WTC11 (cell line): ENCODE measurements around the gene ETV6. TPM values are rescaled to one million over a fixed set of nuclear protein-coding genes. Genes with fewer than 3 reads are reported as not detected.

Source experiments
- ATAC-seq: fragments of 200-7000 bp; cut with Tn5 transposase; 2 replicates; pipeline ENCODE4 v1.10.0; 2021; ENCODE audit warnings: mild to moderate bottlenecking, moderate library complexity
- CTCF ChIA-PET: fragments of 300-600 bp; sonication (Branson Sonifier 250); formaldehyde crosslinking; loops from one replicate; lab custom pipeline; 2021; ENCODE audit warnings: antibody characterized with exemption; lab: Charles Lee
- POLR2A ChIA-PET: fragments of 350-600 bp; sonication (Branson Sonifier 250); formaldehyde crosslinking; loops from one replicate; lab custom pipeline; 2021; ENCODE audit warnings: antibody characterized with exemption; lab: Charles Lee
- DNase-seq: peaks from one replicate; pipeline ENCODE4 v3.0.0; 2021; ENCODE audit warnings: low spot score
- H3K27ac Mint-ChIP-seq: 2 replicates; pipeline ENCODE4 v1.8.0; 2021; ENCODE audit warnings: mixed read lengths
- H3K27me3 Mint-ChIP-seq: 2 replicates; pipeline ENCODE4 v1.8.0; 2021; ENCODE audit warnings: low read depth, mild to moderate bottlenecking, moderate library complexity, mixed read lengths
- H3K36me3 Mint-ChIP-seq: 2 replicates; pipeline ENCODE4 v1.8.0; 2021; ENCODE audit warnings: mixed read lengths
- H3K4me1 Mint-ChIP-seq: 2 replicates; pipeline ENCODE4 v1.8.0; 2022; ENCODE audit warnings: mixed read lengths
- H3K4me3 Mint-ChIP-seq: 2 replicates; pipeline ENCODE4 v1.8.0; 2021; ENCODE audit warnings: mild to moderate bottlenecking, moderate library complexity, mixed read lengths
- H3K9me3 Mint-ChIP-seq: 2 replicates; pipeline ENCODE4 v1.8.0; 2021; ENCODE audit warnings: mixed read lengths
- ATF6 ChIP-seq: sonication (generic); formaldehyde crosslinking; IDR thresholded peaks from 2 replicates; pipeline ENCODE4 v1.8.1; 2023; ENCODE audit warnings: mild to moderate bottlenecking, missing genetic modification reagents
- CBFB ChIP-seq: sonication (generic); formaldehyde crosslinking; IDR thresholded peaks from 2 replicates; pipeline ENCODE4 v1.8.1; 2022; ENCODE audit warnings: mild to moderate bottlenecking, low read depth, missing genetic modification reagents
- EMX1 ChIP-seq: fragments of 250-450 bp; sonication (Bioruptor Pico); IDR thresholded peaks from 2 replicates; pipeline ENCODE4 v1.8.0; 2021; ENCODE audit warnings: mild to moderate bottlenecking
- GABPB1 ChIP-seq: sonication (generic); formaldehyde crosslinking; IDR thresholded peaks from 2 replicates; pipeline ENCODE4 v1.8.1; 2023; ENCODE audit warnings: mild to moderate bottlenecking, missing genetic modification reagents
- IRF1 ChIP-seq: sonication (generic); formaldehyde crosslinking; IDR thresholded peaks from 2 replicates; pipeline ENCODE4 v1.8.0; 2023; ENCODE audit warnings: missing genetic modification reagents
- NR1H2 ChIP-seq: sonication (generic); formaldehyde crosslinking; IDR thresholded peaks from 2 replicates; pipeline ENCODE4 v1.9.0; 2021; ENCODE audit warnings: mild to moderate bottlenecking, moderate library complexity, missing genetic modification reagents
- NR2C2 ChIP-seq: sonication (generic); formaldehyde crosslinking; IDR thresholded peaks from 2 replicates; pipeline ENCODE4 v1.8.0; 2022; ENCODE audit warnings: mild to moderate bottlenecking, missing genetic modification reagents
- NR3C1 ChIP-seq: sonication (generic); formaldehyde crosslinking; conservative IDR thresholded peaks from 2 replicates; pipeline ENCODE4 v1.8.1; 2023; ENCODE audit warnings: low read depth, mild to moderate bottlenecking, missing genetic modification reagents
- OVOL2 ChIP-seq: fragments of 250-450 bp; sonication (Bioruptor Pico); IDR thresholded peaks from 2 replicates; pipeline ENCODE4 v1.9.0; 2021; ENCODE audit warnings: mild to moderate bottlenecking, borderline replicate concordance
- RORB ChIP-seq: fragments of 250-450 bp; sonication (Bioruptor Pico); IDR thresholded peaks from 2 replicates; pipeline ENCODE4 v1.9.0; 2021; ENCODE audit warnings: mild to moderate bottlenecking
- TEAD4 ChIP-seq: sonication (generic); formaldehyde crosslinking; IDR thresholded peaks from 2 replicates; pipeline ENCODE4 v1.8.0; 2022; ENCODE audit warnings: mild to moderate bottlenecking, missing genetic modification reagents
- ZBTB43 ChIP-seq: sonication (generic); formaldehyde crosslinking; IDR thresholded peaks from 2 replicates; pipeline ENCODE4 v1.8.1; 2023; ENCODE audit warnings: mild to moderate bottlenecking, missing genetic modification reagents
- ZNF121 ChIP-seq: sonication (generic); formaldehyde crosslinking; IDR thresholded peaks from 2 replicates; pipeline ENCODE4 v1.8.0; 2023; ENCODE audit warnings: missing genetic modification reagents
- ZNF281 ChIP-seq: sonication (generic); formaldehyde crosslinking; IDR thresholded peaks from 2 replicates; pipeline ENCODE4 v1.8.0; 2023; ENCODE audit warnings: mild to moderate bottlenecking, missing genetic modification reagents
- ZNF317 ChIP-seq: sonication (generic); formaldehyde crosslinking; IDR thresholded peaks from 2 replicates; pipeline ENCODE4 v1.8.1; 2023; ENCODE audit warnings: low read depth, mild to moderate bottlenecking, moderate library complexity, missing genetic modification reagents, borderline replicate concordance
- ZNF396 ChIP-seq: fragments of 250-450 bp; sonication (Bioruptor Pico); IDR thresholded peaks from 2 replicates; pipeline ENCODE4 v1.8.0; 2021; ENCODE audit warnings: mild to moderate bottlenecking, moderate library complexity, borderline replicate concordance
- total RNA-seq: library from RNA; stranded (reverse); gene quantifications from 3 replicates; pipeline ENCODE4 v1.2.3, GENCODE V29; 2021
- TF ChIP-seq, protein P1 (sequence below): sonication (generic); formaldehyde crosslinking; IDR thresholded peaks from 2 replicates; pipeline ENCODE4 v1.8.1; 2023; ENCODE audit warnings: mild to moderate bottlenecking, missing genetic modification reagents, borderline replicate concordance
- TF ChIP-seq, protein P2 (sequence below): fragments of 250-450 bp; sonication (Bioruptor Pico); IDR thresholded peaks from 2 replicates; pipeline ENCODE4 v1.9.0; 2021; ENCODE audit warnings: mild to moderate bottlenecking, borderline replicate concordance

Gene ETV6
- total RNA-seq, 1 experiment from 2014 or later, result 23.5 TPM

GRCh38 chr12:11876307-11876706 is 226.8 kb downstream of the ETV6 start:
- Mint-ChIP-seq H3K4me3 (no peak overlapping the region), H3K9me3 (no peaks in the 10 kb centered on the region), H3K27me3 (no peaks in the 10 kb centered on the region)
- no peak for DNase-seq
- CTCF ChIA-PET, result no interaction called here
- TF ChIP-seq GABPB1 (no peak), NR2C2 (CRISPR knock-in tag) (no peak), OVOL2 (CRISPR knock-in tag) (no peak), EMX1 (no peak), ATF6 (CRISPR knock-in tag) (no peak), NR1H2 (CRISPR knock-in tag) (no peak), ZNF121 (CRISPR knock-in tag) (no peak), TEAD4 (CRISPR knock-in tag) (no peak), ZNF396 (no peak), ZNF281 (CRISPR knock-in tag) (no peak), NR3C1 (CRISPR knock-in tag) (no peak), CBFB (CRISPR knock-in tag) (no peak), ZBTB43 (CRISPR knock-in tag) (no peak), ZNF317 (no peak), RORB (CRISPR knock-in tag) (no peak), IRF1 (CRISPR knock-in tag) (no peak)
- TF ChIP-seq, protein P1, sequence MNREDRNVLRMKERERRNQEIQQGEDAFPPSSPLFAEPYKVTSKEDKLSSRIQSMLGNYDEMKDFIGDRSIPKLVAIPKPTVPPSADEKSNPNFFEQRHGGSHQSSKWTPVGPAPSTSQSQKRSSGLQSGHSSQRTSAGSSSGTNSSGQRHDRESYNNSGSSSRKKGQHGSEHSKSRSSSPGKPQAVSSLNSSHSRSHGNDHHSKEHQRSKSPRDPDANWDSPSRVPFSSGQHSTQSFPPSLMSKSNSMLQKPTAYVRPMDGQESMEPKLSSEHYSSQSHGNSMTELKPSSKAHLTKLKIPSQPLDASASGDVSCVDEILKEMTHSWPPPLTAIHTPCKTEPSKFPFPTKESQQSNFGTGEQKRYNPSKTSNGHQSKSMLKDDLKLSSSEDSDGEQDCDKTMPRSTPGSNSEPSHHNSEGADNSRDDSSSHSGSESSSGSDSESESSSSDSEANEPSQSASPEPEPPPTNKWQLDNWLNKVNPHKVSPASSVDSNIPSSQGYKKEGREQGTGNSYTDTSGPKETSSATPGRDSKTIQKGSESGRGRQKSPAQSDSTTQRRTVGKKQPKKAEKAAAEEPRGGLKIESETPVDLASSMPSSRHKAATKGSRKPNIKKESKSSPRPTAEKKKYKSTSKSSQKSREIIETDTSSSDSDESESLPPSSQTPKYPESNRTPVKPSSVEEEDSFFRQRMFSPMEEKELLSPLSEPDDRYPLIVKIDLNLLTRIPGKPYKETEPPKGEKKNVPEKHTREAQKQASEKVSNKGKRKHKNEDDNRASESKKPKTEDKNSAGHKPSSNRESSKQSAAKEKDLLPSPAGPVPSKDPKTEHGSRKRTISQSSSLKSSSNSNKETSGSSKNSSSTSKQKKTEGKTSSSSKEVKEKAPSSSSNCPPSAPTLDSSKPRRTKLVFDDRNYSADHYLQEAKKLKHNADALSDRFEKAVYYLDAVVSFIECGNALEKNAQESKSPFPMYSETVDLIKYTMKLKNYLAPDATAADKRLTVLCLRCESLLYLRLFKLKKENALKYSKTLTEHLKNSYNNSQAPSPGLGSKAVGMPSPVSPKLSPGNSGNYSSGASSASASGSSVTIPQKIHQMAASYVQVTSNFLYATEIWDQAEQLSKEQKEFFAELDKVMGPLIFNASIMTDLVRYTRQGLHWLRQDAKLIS, result no peak
- TF ChIP-seq, protein P2, sequence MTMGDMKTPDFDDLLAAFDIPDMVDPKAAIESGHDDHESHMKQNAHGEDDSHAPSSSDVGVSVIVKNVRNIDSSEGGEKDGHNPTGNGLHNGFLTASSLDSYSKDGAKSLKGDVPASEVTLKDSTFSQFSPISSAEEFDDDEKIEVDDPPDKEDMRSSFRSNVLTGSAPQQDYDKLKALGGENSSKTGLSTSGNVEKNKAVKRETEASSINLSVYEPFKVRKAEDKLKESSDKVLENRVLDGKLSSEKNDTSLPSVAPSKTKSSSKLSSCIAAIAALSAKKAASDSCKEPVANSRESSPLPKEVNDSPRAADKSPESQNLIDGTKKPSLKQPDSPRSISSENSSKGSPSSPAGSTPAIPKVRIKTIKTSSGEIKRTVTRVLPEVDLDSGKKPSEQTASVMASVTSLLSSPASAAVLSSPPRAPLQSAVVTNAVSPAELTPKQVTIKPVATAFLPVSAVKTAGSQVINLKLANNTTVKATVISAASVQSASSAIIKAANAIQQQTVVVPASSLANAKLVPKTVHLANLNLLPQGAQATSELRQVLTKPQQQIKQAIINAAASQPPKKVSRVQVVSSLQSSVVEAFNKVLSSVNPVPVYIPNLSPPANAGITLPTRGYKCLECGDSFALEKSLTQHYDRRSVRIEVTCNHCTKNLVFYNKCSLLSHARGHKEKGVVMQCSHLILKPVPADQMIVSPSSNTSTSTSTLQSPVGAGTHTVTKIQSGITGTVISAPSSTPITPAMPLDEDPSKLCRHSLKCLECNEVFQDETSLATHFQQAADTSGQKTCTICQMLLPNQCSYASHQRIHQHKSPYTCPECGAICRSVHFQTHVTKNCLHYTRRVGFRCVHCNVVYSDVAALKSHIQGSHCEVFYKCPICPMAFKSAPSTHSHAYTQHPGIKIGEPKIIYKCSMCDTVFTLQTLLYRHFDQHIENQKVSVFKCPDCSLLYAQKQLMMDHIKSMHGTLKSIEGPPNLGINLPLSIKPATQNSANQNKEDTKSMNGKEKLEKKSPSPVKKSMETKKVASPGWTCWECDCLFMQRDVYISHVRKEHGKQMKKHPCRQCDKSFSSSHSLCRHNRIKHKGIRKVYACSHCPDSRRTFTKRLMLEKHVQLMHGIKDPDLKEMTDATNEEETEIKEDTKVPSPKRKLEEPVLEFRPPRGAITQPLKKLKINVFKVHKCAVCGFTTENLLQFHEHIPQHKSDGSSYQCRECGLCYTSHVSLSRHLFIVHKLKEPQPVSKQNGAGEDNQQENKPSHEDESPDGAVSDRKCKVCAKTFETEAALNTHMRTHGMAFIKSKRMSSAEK, result no peak
- TF ChIP-seq, all 79 proteins: peak for 0
- no peak for ATAC-seq
- peak overlapping the region; percentile 73; the same call in 1 of the 2 replicates for H3K27ac Mint-ChIP-seq
- H3K4me1 Mint-ChIP-seq, result peaks cover 28% of the 10 kb centered on the region
- POLR2A ChIA-PET, result no interaction called here
- peaks cover 8% of the 10 kb centered on the region for H3K36me3 Mint-ChIP-seq
